Activated naive CD4-positive, alpha-beta T cell treated with anti-CD3 and anti-CD28 coated beads for 36 hours (primary cell): Measurements from ENCODE around the gene NEIL3. TPM values are rescaled to one million over a fixed set of nuclear protein-coding genes. Genes with fewer than 3 reads are reported as not detected.

ENCODE experiments used
- CTCF ChIA-PET: fragments of 350-600 bp; sonication (Branson Sonifier 250); formaldehyde crosslinking; loops from one replicate; lab custom pipeline; 2021; ENCODE audit warnings: antibody characterized with exemption; lab: Charles Lee
- DNase-seq: peaks from one replicate; pipeline ENCODE4 v3.0.0-alpha.2; 2020
- H3K27ac Mint-ChIP-seq: one replicate; pipeline ENCODE4 v1.8.0; 2021; ENCODE audit warnings: mild to moderate bottlenecking, mixed read lengths
- H3K27me3 Mint-ChIP-seq: one replicate; pipeline ENCODE4 v1.8.0; 2021; ENCODE audit warnings: low read depth, mixed read lengths
- H3K36me3 Mint-ChIP-seq: one replicate; pipeline ENCODE4 v1.8.0; 2021; ENCODE audit warnings: low read depth, mixed read lengths
- H3K4me1 Mint-ChIP-seq: one replicate; pipeline ENCODE4 v1.8.0; 2021; ENCODE audit warnings: low read depth, mixed read lengths
- H3K4me3 Mint-ChIP-seq: one replicate; pipeline ENCODE4 v1.8.0; 2021; ENCODE audit warnings: mild to moderate bottlenecking, moderate library complexity, mixed read lengths
- H3K9me3 Mint-ChIP-seq: one replicate; pipeline ENCODE4 v1.8.0; 2021; ENCODE audit warnings: mixed read lengths
- intact Hi-C: fragments of 100-400 bp; cut with micrococcal nuclease; formaldehyde crosslinking; loops from one replicate; pipeline ENCODE4 v1.15.1; 2023
- total RNA-seq, 2 experiments: library from RNA; stranded (reverse); gene quantifications; one replicate each; pipeline ENCODE4 v1.2.3, GENCODE V29; 2021

NEIL3 gene
- total RNA-seq, 2 experiments from 2014 or later = 21.9 to 22.7 TPM

- CTCF ChIA-PET = no interaction called here
- H3K27me3 Mint-ChIP-seq = no peaks in the 10 kb centered on the region
- H3K36me3 Mint-ChIP-seq = no peaks in the 10 kb centered on the region
- peaks cover 2% of the 10 kb centered on the region for H3K4me1 Mint-ChIP-seq
- intact Hi-C loops = no loop called here
- no peaks in the 10 kb centered on the region for H3K9me3 Mint-ChIP-seq
- no peak overlapping the region for H3K4me3 Mint-ChIP-seq
- no peak overlapping the region for H3K27ac Mint-ChIP-seq
- no peak for DNase-seq
Observed at GRCh38 chr4:177380730-177381287, 71.1 kb downstream of the NEIL3 start.

GRCh38 chr4:177381762-177382310 lies 72.2 kb downstream of the NEIL3 start:
- no peak for DNase-seq
- CTCF ChIA-PET = interaction anchor here (0.6 kb wide), 1 partner anchor 197 kb away, joined by 3 read pairs; no protein-coding TSS in a partner anchor
- Mint-ChIP-seq H3K4me1 (peaks cover 5% of the 10 kb centered on the region), H3K9me3 (no peaks in the 10 kb centered on the region), H3K27ac (no peak overlapping the region), H3K27me3 (no peaks in the 10 kb centered on the region), H3K36me3 (no peaks in the 10 kb centered on the region), H3K4me3 (no peak overlapping the region)
- intact Hi-C loops = no loop called here

- Mint-ChIP-seq H3K4me1 (peaks cover 5% of the 10 kb centered on the region), H3K27me3 (no peaks in the 10 kb centered on the region), H3K9me3 (no peaks in the 10 kb centered on the region), H3K27ac (no peak overlapping the region), H3K36me3 (no peaks in the 10 kb centered on the region), H3K4me3 (no peak overlapping the region)
- intact Hi-C loops = no loop called here
- CTCF ChIA-PET = interaction anchor here (1.1 kb wide), 1 partner anchor 135 kb away, joined by 3 read pairs; no protein-coding TSS in a partner anchor
- DNase-seq = no peak
Observed at GRCh38 chr4:177384856-177385397, 75.3 kb downstream of the NEIL3 start.

GRCh38 chr4:177385576-177386277 lies 76.1 kb downstream of the NEIL3 start:
- Mint-ChIP-seq H3K4me1 (peaks cover 7% of the 10 kb centered on the region), H3K27ac (no peak overlapping the region), H3K9me3 (no peaks in the 10 kb centered on the region), H3K4me3 (no peak overlapping the region), H3K36me3 (no peaks in the 10 kb centered on the region), H3K27me3 (no peaks in the 10 kb centered on the region)
- intact Hi-C loops = no loop called here
- CTCF ChIA-PET = interaction anchor here (0.6 to 1.1 kb wide), 2 partner anchors 59 to 135 kb away, joined by 3 read pairs; no protein-coding TSS in a partner anchor
- no peak for DNase-seq

GRCh38 chr4:177386278-177386815 lies 76.7 kb downstream of the NEIL3 start:
- intact Hi-C loops = no loop called here
- Mint-ChIP-seq H3K27ac (no peak overlapping the region), H3K4me1 (peaks cover 11% of the 10 kb centered on the region), H3K9me3 (no peaks in the 10 kb centered on the region), H3K27me3 (no peaks in the 10 kb centered on the region), H3K4me3 (no peak overlapping the region), H3K36me3 (no peaks in the 10 kb centered on the region)
- no peak for DNase-seq
- CTCF ChIA-PET = interaction anchor here (0.6 kb wide), 1 partner anchor 58 kb away, joined by 3 read pairs; no protein-coding TSS in a partner anchor

- intact Hi-C loops = no loop called here
- CTCF ChIA-PET = no interaction called here
- DNase-seq = no peak
- Mint-ChIP-seq H3K27ac (no peak overlapping the region), H3K36me3 (no peaks in the 10 kb centered on the region), H3K9me3 (no peaks in the 10 kb centered on the region), H3K27me3 (no peaks in the 10 kb centered on the region), H3K4me3 (no peak overlapping the region), H3K4me1 (peaks cover 30% of the 10 kb centered on the region)
Observed at GRCh38 chr4:177391287-177391686, 81.6 kb downstream of the NEIL3 start.

- H3K9me3 Mint-ChIP-seq = no peaks in the 10 kb centered on the region
- H3K36me3 Mint-ChIP-seq = no peaks in the 10 kb centered on the region
- H3K27ac Mint-ChIP-seq = no peak overlapping the region
- CTCF ChIA-PET = no interaction called here
- DNase-seq = no peak
- peak overlapping the region; percentile 40 for H3K4me3 Mint-ChIP-seq
- peaks cover 33% of the 10 kb centered on the region for H3K4me1 Mint-ChIP-seq
- no peaks in the 10 kb centered on the region for H3K27me3 Mint-ChIP-seq
- intact Hi-C loops = loop anchor here (2.0 kb wide), 1 partner anchor 1197 kb away; the partner anchor contains the start of gene SPATA4
Observed at GRCh38 chr4:177391953-177392352, 82.3 kb downstream of the NEIL3 start.

GRCh38 chr4:177393236-177393635 lies 83.6 kb downstream of the NEIL3 start:
- intact Hi-C loops = loop anchor here (1.0 to 2.0 kb wide), 2 partner anchors 10 to 1198 kb away; partner anchors contain the start of gene SPATA4
- no peak overlapping the region for H3K4me3 Mint-ChIP-seq
- H3K27ac Mint-ChIP-seq = no peak overlapping the region
- DNase-seq = peak; percentile 31
- H3K36me3 Mint-ChIP-seq = no peaks in the 10 kb centered on the region
- no peaks in the 10 kb centered on the region for H3K27me3 Mint-ChIP-seq
- peaks cover 33% of the 10 kb centered on the region for H3K4me1 Mint-ChIP-seq
- CTCF ChIA-PET = interaction anchor here (1.0 to 1.8 kb wide), 2 partner anchors 48 to 99 kb away, joined by 3 to 9 read pairs; partner anchors contain the start of gene AGA
- H3K9me3 Mint-ChIP-seq = peaks cover 2% of the 10 kb centered on the region

- H3K4me3 Mint-ChIP-seq = no peak overlapping the region
- no peak for DNase-seq
- CTCF ChIA-PET = interaction anchor here (0.6 kb wide), 1 partner anchor 111 kb away, joined by 5 read pairs; no protein-coding TSS in a partner anchor
- peaks cover 1% of the 10 kb centered on the region for H3K36me3 Mint-ChIP-seq
- no peaks in the 10 kb centered on the region for H3K27me3 Mint-ChIP-seq
- peaks cover 4% of the 10 kb centered on the region for H3K9me3 Mint-ChIP-seq
- intact Hi-C loops = no loop called here
- H3K4me1 Mint-ChIP-seq = peaks cover 41% of the 10 kb centered on the region
- H3K27ac Mint-ChIP-seq = no peak overlapping the region
Observed at GRCh38 chr4:177396352-177396751, 86.7 kb downstream of the NEIL3 start.

GRCh38 chr4:177400030-177400429 lies 90.4 kb downstream of the NEIL3 start:
- Mint-ChIP-seq H3K9me3 (peaks cover 4% of the 10 kb centered on the region), H3K27me3 (peaks cover 3% of the 10 kb centered on the region), H3K27ac (no peak overlapping the region), H3K4me1 (peaks cover 51% of the 10 kb centered on the region), H3K36me3 (peaks cover 1% of the 10 kb centered on the region), H3K4me3 (no peak overlapping the region)
- no peak for DNase-seq
- intact Hi-C loops = no loop called here
- CTCF ChIA-PET = no interaction called here

- Mint-ChIP-seq H3K27me3 (peaks cover 3% of the 10 kb centered on the region), H3K4me1 (peaks cover 48% of the 10 kb centered on the region), H3K36me3 (peaks cover 1% of the 10 kb centered on the region), H3K27ac (no peak overlapping the region), H3K4me3 (no peak overlapping the region), H3K9me3 (peaks cover 4% of the 10 kb centered on the region)
- intact Hi-C loops = loop anchor here (2.0 kb wide), 1 partner anchor 499 kb away; no protein-coding TSS in a partner anchor
- DNase-seq = no peak
- CTCF ChIA-PET = no interaction called here
Observed at GRCh38 chr4:177401658-177402273, 92.1 kb downstream of the NEIL3 start.
